Fibroblast of lung (primary cell): ENCODE measurements around the gene FANK1.

Experiments
- EZH2 ChIP-seq: IDR thresholded peaks from 2 replicates; pipeline ENCODE4 v1.5.1; 2012; ENCODE audit warnings: low read length, control low read depth, mild to moderate bottlenecking; ENCODE audit errors: missing control alignments
- TF ChIP-seq, protein P1 (sequence below), 2 donors: IDR thresholded peaks in 1 of 2; conservative IDR thresholded peaks in 1 of 2; 1 replicate in 1 of 2; 2 replicates in 1 of 2; pipeline ENCODE4 v1.5.1; 2011 to 2012; ENCODE audit warnings: low read length in 2 of 2, control low read depth in 1 of 2, inconsistent platforms in 1 of 2, low read depth in 1 of 2, mild to moderate bottlenecking in 1 of 2

DNA sequence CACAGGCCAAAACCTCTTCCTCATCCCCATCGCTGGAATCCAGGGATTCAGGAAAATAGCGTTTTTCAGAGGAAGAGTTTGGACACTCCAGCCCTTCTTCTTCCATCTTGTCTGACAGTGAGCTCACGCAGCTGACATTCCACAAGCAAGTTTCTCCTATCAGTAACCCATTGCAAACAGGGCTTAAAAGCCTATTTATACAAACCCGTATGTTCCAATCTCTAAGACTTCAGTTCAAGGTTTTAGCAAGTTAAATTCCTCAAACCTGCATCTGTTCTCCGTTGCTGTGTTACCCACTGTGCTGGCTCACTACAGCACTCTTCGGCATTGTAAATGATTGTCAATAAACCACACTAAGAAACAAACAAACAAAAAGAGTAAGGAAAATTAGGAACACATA lies 15.6 kb upstream of the FANK1 start:
- TF ChIP-seq, protein P1, sequence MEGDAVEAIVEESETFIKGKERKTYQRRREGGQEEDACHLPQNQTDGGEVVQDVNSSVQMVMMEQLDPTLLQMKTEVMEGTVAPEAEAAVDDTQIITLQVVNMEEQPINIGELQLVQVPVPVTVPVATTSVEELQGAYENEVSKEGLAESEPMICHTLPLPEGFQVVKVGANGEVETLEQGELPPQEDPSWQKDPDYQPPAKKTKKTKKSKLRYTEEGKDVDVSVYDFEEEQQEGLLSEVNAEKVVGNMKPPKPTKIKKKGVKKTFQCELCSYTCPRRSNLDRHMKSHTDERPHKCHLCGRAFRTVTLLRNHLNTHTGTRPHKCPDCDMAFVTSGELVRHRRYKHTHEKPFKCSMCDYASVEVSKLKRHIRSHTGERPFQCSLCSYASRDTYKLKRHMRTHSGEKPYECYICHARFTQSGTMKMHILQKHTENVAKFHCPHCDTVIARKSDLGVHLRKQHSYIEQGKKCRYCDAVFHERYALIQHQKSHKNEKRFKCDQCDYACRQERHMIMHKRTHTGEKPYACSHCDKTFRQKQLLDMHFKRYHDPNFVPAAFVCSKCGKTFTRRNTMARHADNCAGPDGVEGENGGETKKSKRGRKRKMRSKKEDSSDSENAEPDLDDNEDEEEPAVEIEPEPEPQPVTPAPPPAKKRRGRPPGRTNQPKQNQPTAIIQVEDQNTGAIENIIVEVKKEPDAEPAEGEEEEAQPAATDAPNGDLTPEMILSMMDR (conservative IDR thresholded peaks at IDR 0.05 in 1 of 2, IDR thresholded peaks at IDR 0.05 in 1 of 2; ENCODE audit: low read depth in 1 of 2, low read length in 2 of 2) = no peak
- TF ChIP-seq EZH2 = no peak
